Measurements from ENCODE around the gene DPP10. TPM values are rescaled to one million over a fixed set of nuclear protein-coding genes. Genes with fewer than 3 reads are reported as not detected.

The DPP10 gene
- total RNA-seq, 1 donor from 2014 or later: not detected

GRCh38 chr2:115483666-115484065, 1041.2 kb downstream of the DPP10 start:
- no peak overlapping the region for H3K4me3 Mint-ChIP-seq
- no peak for DNase-seq (ENCODE audit: low spot score)
- no peak overlapping the region for H3K27ac Mint-ChIP-seq
- intact Hi-C loops (cut with micrococcal nuclease): no loop called here
- peaks cover 13% of the 10 kb centered on the region for H3K9me3 Mint-ChIP-seq
- H3K4me1 Mint-ChIP-seq (ENCODE audit: low read depth): no peaks in the 10 kb centered on the region
- H3K27me3 Mint-ChIP-seq (ENCODE audit: insufficient read depth): no peaks in the 10 kb centered on the region
- H3K36me3 Mint-ChIP-seq (ENCODE audit: low read depth): no peaks in the 10 kb centered on the region

- intact Hi-C loops (cut with micrococcal nuclease): no loop called here
- Mint-ChIP-seq H3K27ac (no peak overlapping the region), H3K4me1 (ENCODE audit: low read depth) (no peaks in the 10 kb centered on the region), H3K27me3 (ENCODE audit: insufficient read depth) (no peaks in the 10 kb centered on the region), H3K36me3 (ENCODE audit: low read depth) (no peaks in the 10 kb centered on the region), H3K4me3 (no peak overlapping the region), H3K9me3 (peaks cover 13% of the 10 kb centered on the region)
- no peak for DNase-seq (ENCODE audit: low spot score)
Measured at GRCh38 chr2:115484486-115484885, 1042.0 kb downstream of the DPP10 start.

- Mint-ChIP-seq H3K9me3 (peaks cover 16% of the 10 kb centered on the region), H3K36me3 (ENCODE audit: low read depth) (no peaks in the 10 kb centered on the region), H3K27ac (no peak overlapping the region), H3K4me1 (ENCODE audit: low read depth) (no peaks in the 10 kb centered on the region), H3K4me3 (no peak overlapping the region), H3K27me3 (ENCODE audit: insufficient read depth) (no peaks in the 10 kb centered on the region)
- intact Hi-C loops (cut with micrococcal nuclease): no loop called here
- DNase-seq (ENCODE audit: low spot score): no peak
Measured at GRCh38 chr2:115484983-115485382, 1042.5 kb downstream of the DPP10 start.

- H3K36me3 Mint-ChIP-seq (ENCODE audit: low read depth): no peaks in the 10 kb centered on the region
- intact Hi-C loops (cut with micrococcal nuclease): no loop called here
- no peaks in the 10 kb centered on the region for H3K4me1 Mint-ChIP-seq (ENCODE audit: low read depth)
- no peak overlapping the region for H3K27ac Mint-ChIP-seq
- H3K4me3 Mint-ChIP-seq: no peak overlapping the region
- H3K27me3 Mint-ChIP-seq (ENCODE audit: insufficient read depth): no peaks in the 10 kb centered on the region
- no peak for DNase-seq (ENCODE audit: low spot score)
- H3K9me3 Mint-ChIP-seq: peaks cover 21% of the 10 kb centered on the region
Measured at GRCh38 chr2:115491186-115491793, 1048.8 kb downstream of the DPP10 start.

GRCh38 chr2:115505331-115505730, 1062.9 kb downstream of the DPP10 start:
- no peak overlapping the region for H3K4me3 Mint-ChIP-seq
- no peaks in the 10 kb centered on the region for H3K27me3 Mint-ChIP-seq (ENCODE audit: insufficient read depth)
- peaks cover 3% of the 10 kb centered on the region for H3K9me3 Mint-ChIP-seq
- no peak for DNase-seq (ENCODE audit: low spot score)
- no peaks in the 10 kb centered on the region for H3K4me1 Mint-ChIP-seq (ENCODE audit: low read depth)
- no peak overlapping the region for H3K27ac Mint-ChIP-seq
- no peaks in the 10 kb centered on the region for H3K36me3 Mint-ChIP-seq (ENCODE audit: low read depth)
- intact Hi-C loops (cut with micrococcal nuclease): no loop called here

- no peak overlapping the region for H3K4me3 Mint-ChIP-seq
- no peak overlapping the region for H3K27ac Mint-ChIP-seq
- H3K27me3 Mint-ChIP-seq (ENCODE audit: insufficient read depth): no peaks in the 10 kb centered on the region
- H3K9me3 Mint-ChIP-seq: peaks cover 25% of the 10 kb centered on the region
- no peaks in the 10 kb centered on the region for H3K36me3 Mint-ChIP-seq (ENCODE audit: low read depth)
- DNase-seq (ENCODE audit: low spot score): no peak
- intact Hi-C loops (cut with micrococcal nuclease): no loop called here
- H3K4me1 Mint-ChIP-seq (ENCODE audit: low read depth): no peaks in the 10 kb centered on the region
Measured at GRCh38 chr2:115520727-115521126, 1078.3 kb downstream of the DPP10 start.

GRCh38 chr2:115524452-115524851, 1082.0 kb downstream of the DPP10 start:
- no peaks in the 10 kb centered on the region for H3K27me3 Mint-ChIP-seq (ENCODE audit: insufficient read depth)

GRCh38 chr2:115529627-115530026, 1087.2 kb downstream of the DPP10 start:
- Mint-ChIP-seq H3K4me3 (no peak overlapping the region), H3K27ac (no peak overlapping the region), H3K27me3 (ENCODE audit: insufficient read depth) (no peaks in the 10 kb centered on the region), H3K36me3 (ENCODE audit: low read depth) (no peaks in the 10 kb centered on the region), H3K9me3 (no peaks in the 10 kb centered on the region), H3K4me1 (ENCODE audit: low read depth) (no peaks in the 10 kb centered on the region)
- intact Hi-C loops (cut with micrococcal nuclease): no loop called here
- DNase-seq (ENCODE audit: low spot score): no peak

More at GRCh38 chr2:115524452-115524851, 1082.0 kb downstream of the DPP10 start:
- Mint-ChIP-seq H3K36me3 (ENCODE audit: low read depth) (no peaks in the 10 kb centered on the region), H3K27ac (no peak overlapping the region), H3K9me3 (peaks cover 17% of the 10 kb centered on the region), H3K4me3 (no peak overlapping the region), H3K4me1 (ENCODE audit: low read depth) (no peaks in the 10 kb centered on the region)
- no peak for DNase-seq (ENCODE audit: low spot score)
- intact Hi-C loops (cut with micrococcal nuclease): no loop called here

GRCh38 chr2:115533081-115533480, 1090.6 kb downstream of the DPP10 start:
- H3K9me3 Mint-ChIP-seq: no peaks in the 10 kb centered on the region
- H3K4me3 Mint-ChIP-seq: no peak overlapping the region

GRCh38 chr2:115541814-115542213, 1099.4 kb downstream of the DPP10 start:
- H3K9me3 Mint-ChIP-seq: peaks cover 8% of the 10 kb centered on the region
- H3K4me1 Mint-ChIP-seq (ENCODE audit: low read depth): no peaks in the 10 kb centered on the region
- H3K4me3 Mint-ChIP-seq: no peak overlapping the region
- H3K27ac Mint-ChIP-seq: no peak overlapping the region
- H3K36me3 Mint-ChIP-seq (ENCODE audit: low read depth): no peaks in the 10 kb centered on the region
- DNase-seq (ENCODE audit: low spot score): no peak
- intact Hi-C loops (cut with micrococcal nuclease): no loop called here
- H3K27me3 Mint-ChIP-seq (ENCODE audit: insufficient read depth): no peaks in the 10 kb centered on the region

More at GRCh38 chr2:115533081-115533480, 1090.6 kb downstream of the DPP10 start:
- no peaks in the 10 kb centered on the region for H3K27me3 Mint-ChIP-seq (ENCODE audit: insufficient read depth)
- no peak overlapping the region for H3K27ac Mint-ChIP-seq
- no peaks in the 10 kb centered on the region for H3K36me3 Mint-ChIP-seq (ENCODE audit: low read depth)
- H3K4me1 Mint-ChIP-seq (ENCODE audit: low read depth): no peaks in the 10 kb centered on the region
- intact Hi-C loops (cut with micrococcal nuclease): no loop called here
- no peak for DNase-seq (ENCODE audit: low spot score)

GRCh38 chr2:115542331-115542730, 1099.9 kb downstream of the DPP10 start:
- Mint-ChIP-seq H3K9me3 (peaks cover 8% of the 10 kb centered on the region), H3K36me3 (ENCODE audit: low read depth) (no peaks in the 10 kb centered on the region), H3K27me3 (ENCODE audit: insufficient read depth) (no peaks in the 10 kb centered on the region), H3K27ac (no peak overlapping the region), H3K4me1 (ENCODE audit: low read depth) (no peaks in the 10 kb centered on the region), H3K4me3 (no peak overlapping the region)
- no peak for DNase-seq (ENCODE audit: low spot score)
- intact Hi-C loops (cut with micrococcal nuclease): no loop called here

- Mint-ChIP-seq H3K27me3 (ENCODE audit: insufficient read depth) (no peaks in the 10 kb centered on the region), H3K4me3 (no peak overlapping the region), H3K9me3 (peaks cover 9% of the 10 kb centered on the region), H3K27ac (no peak overlapping the region), H3K36me3 (ENCODE audit: low read depth) (no peaks in the 10 kb centered on the region), H3K4me1 (ENCODE audit: low read depth) (no peaks in the 10 kb centered on the region)
- no peak for DNase-seq (ENCODE audit: low spot score)
- intact Hi-C loops (cut with micrococcal nuclease): no loop called here
Measured at GRCh38 chr2:115543024-115543423, 1100.6 kb downstream of the DPP10 start.

- H3K27me3 Mint-ChIP-seq (ENCODE audit: insufficient read depth): no peaks in the 10 kb centered on the region
- peaks cover 12% of the 10 kb centered on the region for H3K9me3 Mint-ChIP-seq
- no peaks in the 10 kb centered on the region for H3K4me1 Mint-ChIP-seq (ENCODE audit: low read depth)
- no peaks in the 10 kb centered on the region for H3K36me3 Mint-ChIP-seq (ENCODE audit: low read depth)
- H3K4me3 Mint-ChIP-seq: no peak overlapping the region
- intact Hi-C loops (cut with micrococcal nuclease): no loop called here
- H3K27ac Mint-ChIP-seq: no peak overlapping the region
- no peak for DNase-seq (ENCODE audit: low spot score)
Measured at GRCh38 chr2:115543461-115543860, 1101.0 kb downstream of the DPP10 start.

- DNase-seq (ENCODE audit: low spot score): no peak
- Mint-ChIP-seq H3K9me3 (peaks cover 4% of the 10 kb centered on the region), H3K36me3 (ENCODE audit: low read depth) (no peaks in the 10 kb centered on the region), H3K27me3 (ENCODE audit: insufficient read depth) (no peaks in the 10 kb centered on the region), H3K27ac (no peak overlapping the region), H3K4me3 (no peak overlapping the region), H3K4me1 (ENCODE audit: low read depth) (no peaks in the 10 kb centered on the region)
- intact Hi-C loops (cut with micrococcal nuclease): no loop called here
Measured at GRCh38 chr2:115549611-115550130, 1107.2 kb downstream of the DPP10 start.

Measured in activated T-helper 1 cell treated with anti-CD3 and anti-CD28 coated beads, Interleukin-12 subunit alpha, Interleukin-12 subunit beta, Interleukin-2, Interleukin-4 antibody, amounts not matched to agents 30 ng/mL and 10 ng/mL and 1 ng/mL, durations not matched to agents 14 hours and 24 hours and 36 hours (primary cell).